Calu3 (cell line): ENCODE data around the gene MLLT3. TPM values are rescaled to one million over a fixed set of nuclear protein-coding genes. Genes with fewer than 3 reads are reported as not detected.

Experiments used
- BruUV-seq: library from RNA; stranded (reverse); fragments of 400-500 nt; replicated peaks from 2 replicates; lab custom pipeline; 2021; lab: Mats Ljungman, UMichigan
- CTCF ChIA-PET: fragments of 300-600 bp; sonication (Branson Sonifier 250); formaldehyde crosslinking; loops from one replicate; lab custom pipeline; 2022; ENCODE audit warnings: antibody characterized with exemption; lab: Charles Lee
- DNase-seq: peaks from one replicate; pipeline ENCODE4 v3.0.0; 2022
- H3K27ac Mint-ChIP-seq: one replicate; pipeline ENCODE4 v1.8.0; 2022; ENCODE audit warnings: mixed read lengths; ENCODE audit not compliant: unreplicated experiment
- H3K27me3 Mint-ChIP-seq: one replicate; pipeline ENCODE4 v1.8.0; 2022; ENCODE audit warnings: mixed read lengths; ENCODE audit not compliant: unreplicated experiment
- H3K36me3 Mint-ChIP-seq: one replicate; pipeline ENCODE4 v1.8.0; 2022; ENCODE audit warnings: mild to moderate bottlenecking, moderate library complexity, mixed read lengths; ENCODE audit not compliant: insufficient read depth, unreplicated experiment
- H3K4me1 Mint-ChIP-seq: one replicate; pipeline ENCODE4 v1.8.0; 2022; ENCODE audit warnings: mild to moderate bottlenecking, low read depth, mixed read lengths; ENCODE audit not compliant: unreplicated experiment
- H3K4me3 Mint-ChIP-seq: one replicate; pipeline ENCODE4 v1.8.0; 2022; ENCODE audit warnings: mild to moderate bottlenecking, low read depth, moderate library complexity, mixed read lengths; ENCODE audit not compliant: unreplicated experiment
- H3K9me3 Mint-ChIP-seq: one replicate; pipeline ENCODE4 v1.8.0; 2022; ENCODE audit warnings: low read depth, mixed read lengths; ENCODE audit not compliant: unreplicated experiment
- CTCF ChIP-seq: fragments of 200-600 bp; IDR thresholded peaks from one replicate; pipeline ENCODE4 v1.8.0; 2022; ENCODE audit warnings: antibody characterized with exemption; ENCODE audit not compliant: unreplicated experiment
- intact Hi-C: fragments of 100-400 bp; cut with micrococcal nuclease; formaldehyde crosslinking; loops from one replicate; pipeline ENCODE4 v1.10.0; 2022; ENCODE audit not compliant: unreplicated experiment
- total RNA-seq: library from RNA; stranded (reverse); gene quantifications from 2 replicates; pipeline ENCODE4 v1.2.3, GENCODE V29; 2022

The MLLT3 gene
- total RNA-seq, 1 experiment from 2014 or later, result 23.1 TPM

DNA sequence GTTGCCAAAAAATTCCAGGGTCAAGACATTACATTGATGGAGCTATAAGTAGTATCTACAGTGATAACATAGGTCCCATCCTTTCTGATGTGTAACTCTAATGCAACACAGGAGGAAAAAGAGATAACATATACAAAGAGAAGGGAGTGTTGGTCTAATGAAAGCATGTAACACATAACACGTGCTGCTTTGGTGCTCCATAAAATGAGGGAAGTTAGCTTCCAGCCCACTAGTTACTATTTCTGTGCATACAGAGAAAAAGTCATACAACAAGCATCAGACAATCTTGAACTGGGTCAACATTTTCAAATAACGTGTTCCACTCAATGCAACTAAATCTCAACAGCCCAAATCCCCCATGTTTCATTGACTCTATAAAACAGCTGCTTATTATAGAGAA is 11.7 kb downstream of the MLLT3 start:
- Mint-ChIP-seq H3K4me3 (peak overlapping the region; percentile 44), H3K4me1 (peaks cover 39% of the 10 kb centered on the region), H3K27me3 (no peaks in the 10 kb centered on the region), H3K36me3 (peaks cover 9% of the 10 kb centered on the region), H3K9me3 (no peaks in the 10 kb centered on the region), H3K27ac (peak overlapping the region; percentile 63)
- BruUV-seq, result no TSS peak
- no peak for DNase-seq
- TF ChIP-seq CTCF, result no peak
- CTCF ChIA-PET, result interaction anchor here (0.6 to 0.8 kb wide), 3 partner anchors 14 to 86 kb away, joined by 3 to 4 read pairs (median 3); no protein-coding TSS in a partner anchor
- intact Hi-C loops, result loop anchor here (2.0 kb wide), 1 partner anchor 58 kb away; no protein-coding TSS in a partner anchor

DNA sequence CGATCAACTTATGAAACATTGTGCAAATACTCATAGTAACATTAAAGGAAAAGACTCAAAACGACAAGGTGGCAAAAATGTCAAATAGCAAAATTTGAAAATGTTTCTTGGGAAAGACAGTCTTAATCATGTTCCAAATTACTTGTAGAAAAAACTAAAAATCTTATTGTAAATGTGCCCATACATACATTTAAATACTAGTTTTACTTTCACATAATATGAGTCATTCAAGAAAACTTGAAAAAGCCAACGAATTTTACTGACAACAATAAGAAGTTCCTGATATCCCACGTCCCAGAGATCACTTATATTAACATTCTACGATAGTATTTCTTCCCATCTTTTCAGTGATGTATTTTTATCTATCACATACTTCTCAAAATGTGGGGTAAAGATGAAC is 13.7 kb downstream of the MLLT3 start:
- TF ChIP-seq CTCF, result no peak
- peaks cover 5% of the 10 kb centered on the region for H3K36me3 Mint-ChIP-seq
- peaks cover 39% of the 10 kb centered on the region for H3K4me1 Mint-ChIP-seq
- H3K27me3 Mint-ChIP-seq, result no peaks in the 10 kb centered on the region
- H3K4me3 Mint-ChIP-seq, result peak overlapping the region; percentile 26
- BruUV-seq, result no TSS peak
- intact Hi-C loops, result no loop called here
- CTCF ChIA-PET, result no interaction called here
- no peak for DNase-seq
- H3K9me3 Mint-ChIP-seq, result no peaks in the 10 kb centered on the region
- peak overlapping the region; percentile 47 for H3K27ac Mint-ChIP-seq

- Mint-ChIP-seq H3K27me3 (no peaks in the 10 kb centered on the region), H3K4me3 (peak overlapping the region; percentile 52), H3K4me1 (peaks cover 31% of the 10 kb centered on the region), H3K27ac (peak overlapping the region; percentile 33), H3K9me3 (no peaks in the 10 kb centered on the region), H3K36me3 (no peaks in the 10 kb centered on the region)
- no peak for TF ChIP-seq CTCF
- CTCF ChIA-PET, result interaction anchor here (1.5 kb wide), 1 partner anchor 10 kb away, joined by 4 read pairs; no protein-coding TSS in a partner anchor
- no TSS peak for BruUV-seq
- intact Hi-C loops, result no loop called here
- peak; percentile 8 for DNase-seq
These were observed 15.6 kb downstream of the MLLT3 start for GRCh38 chr9:20606652-20607051.

DNA sequence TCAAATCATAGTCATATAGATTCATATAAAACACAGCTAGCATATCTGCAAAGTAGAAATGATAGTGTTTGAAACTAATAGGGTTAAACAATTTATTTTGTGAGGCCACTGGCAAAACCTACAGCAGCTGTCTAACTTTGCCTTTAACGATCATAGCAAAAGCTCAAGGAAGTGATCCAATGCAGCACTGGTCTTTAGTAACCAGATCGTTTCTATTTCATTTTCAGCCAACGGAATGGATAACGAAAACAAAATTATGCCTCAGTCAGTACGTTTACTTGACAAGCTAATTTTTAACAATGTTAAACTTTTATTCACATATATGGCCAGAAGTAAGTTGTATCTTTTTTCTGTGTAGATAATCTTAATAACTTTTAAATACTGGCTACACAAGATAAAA is 17.7 kb downstream of the MLLT3 start:
- Mint-ChIP-seq H3K27ac (no peak overlapping the region), H3K27me3 (no peaks in the 10 kb centered on the region), H3K9me3 (no peaks in the 10 kb centered on the region), H3K4me1 (peaks cover 19% of the 10 kb centered on the region), H3K4me3 (no peak overlapping the region), H3K36me3 (no peaks in the 10 kb centered on the region)
- intact Hi-C loops, result no loop called here
- DNase-seq, result no peak
- no peak for TF ChIP-seq CTCF
- no TSS peak for BruUV-seq
- CTCF ChIA-PET, result interaction anchor here (0.6 to 1.7 kb wide), 4 partner anchors 14 to 51 kb away, joined by 3 to 5 read pairs (median 3); partner anchors contain the start of gene MLLT3
